Common myeloid progenitor, CD34-positive (primary cell): ENCODE results near the gene ECM1.

Experiments
- CTCF ChIA-PET: fragments of 350-600 bp; sonication (Branson Sonifier 250); formaldehyde crosslinking; loops from one replicate; lab custom pipeline; 2021; ENCODE audit warnings: antibody characterized with exemption; lab: Charles Lee
- POLR2A ChIA-PET: fragments of 350-600 bp; sonication (Branson Sonifier 250); formaldehyde crosslinking; loops from one replicate; lab custom pipeline; 2021; ENCODE audit warnings: antibody characterized with exemption; lab: Charles Lee
- DNase-seq, 3 donors: peaks; one replicate each; pipeline versions ENCODE4 v3.0.0 to v3.0.0-alpha.2; 2013
- H3K27ac ChIP-seq, 2 experiments: 1 replicate in 1 of 2; 2 replicates in 1 of 2; pipeline ENCODE4 v1.7.0; 2013; ENCODE audit warnings: inconsistent platforms in 2 of 2, low read length in 2 of 2, mild to moderate bottlenecking in 2 of 2, low read depth in 1 of 2, moderate library complexity in 1 of 2; ENCODE audit not compliant: severe bottlenecking in 2 of 2, insufficient read depth in 1 of 2, poor library complexity in 1 of 2
- H3K27me3 ChIP-seq, 5 experiments: replicated peaks in 2 of 5; 1 replicate in 3 of 5; 2 replicates in 2 of 5; pipeline versions ENCODE4 v1.6.1 to v1.7.0; 2013; ENCODE audit warnings: low read length in 4 of 5, mild to moderate bottlenecking in 2 of 5, moderate library complexity in 2 of 5, inconsistent platforms in 1 of 5; ENCODE audit not compliant: insufficient read depth in 5 of 5, control insufficient read depth in 4 of 5
- H3K36me3 ChIP-seq, 4 experiments: 1 replicate in 2 of 4; 2 replicates in 2 of 4; pipeline versions ENCODE4 v1.6.1 to v1.7.0; 2013; ENCODE audit warnings: low read length in 3 of 4, control low read depth in 1 of 4, mild to moderate bottlenecking in 1 of 4; ENCODE audit not compliant: control insufficient read depth in 4 of 4, insufficient read depth in 4 of 4
- H3K4me1 ChIP-seq, 4 experiments: 1 replicate in 3 of 4; 2 replicates in 1 of 4; pipeline versions ENCODE4 v1.6.1 to v1.7.1; 2013; ENCODE audit warnings: low read length in 3 of 4, mild to moderate bottlenecking in 3 of 4, control low read depth in 1 of 4, inconsistent platforms in 1 of 4, moderate library complexity in 1 of 4; ENCODE audit not compliant: control insufficient read depth in 4 of 4, insufficient read depth in 4 of 4; ENCODE audit errors: control extremely low read depth in 1 of 4
- H3K4me3 ChIP-seq, 7 experiments: 1 replicate in 4 of 7; 2 replicates in 3 of 7; pipeline versions ENCODE4 v1.5.1 to v1.7.0; 2013; ENCODE audit warnings: mild to moderate bottlenecking in 7 of 7, low read length in 6 of 7, moderate library complexity in 6 of 7, inconsistent platforms in 2 of 7, low read depth in 2 of 7, control low read depth in 1 of 7; ENCODE audit not compliant: insufficient read depth in 4 of 7, control insufficient read depth in 1 of 7; ENCODE audit errors: extremely low read depth in 1 of 7
- H3K9me3 ChIP-seq, 5 experiments: 1 replicate in 4 of 5; 2 replicates in 1 of 5; pipeline versions ENCODE4 v1.6.1 to v1.7.1; 2013; ENCODE audit warnings: low read length in 4 of 5, mild to moderate bottlenecking in 2 of 5, inconsistent platforms in 1 of 5, low read depth in 1 of 5, moderate library complexity in 1 of 5; ENCODE audit not compliant: control insufficient read depth in 4 of 5, insufficient read depth in 2 of 5; ENCODE audit errors: control extremely low read depth in 1 of 5
- WGBS: methylation state at CpG from one replicate; pipeline ENCODE4 v1.1.5; 2013; ENCODE audit not compliant: insufficient coverage; 5-methylcytosine and 5-hydroxymethylcytosine counted together

ECM1 gene

GRCh38 chr1:150548324-150548631 lies 40.4 kb downstream of the ECM1 start:
- Histone ChIP-seq H3K4me1 (peaks cover 4 to 47% (median 44%) of the 10 kb centered on the region in 4 experiments), H3K36me3 (no peaks in the 10 kb centered on the region), H3K9me3 (no peaks in the 10 kb centered on the region), H3K27me3 (no peaks in the 10 kb centered on the region), H3K27ac (peak overlapping the region in 1 of 2 experiments; percentile 54), H3K4me3 (peak overlapping the region; percentile 36 to 73 (median 56))
- ChIA-PET CTCF (interaction anchor here (1.1 to 10.5 kb wide), 3 partner anchors 10 to 55 kb away, joined by 3 to 59 read pairs (median 4); no protein-coding TSS in a partner anchor), POLR2A (interaction anchor here (1.0 kb wide), 2 partner anchors 32 kb away, joined by 3 to 4 read pairs; partner anchors contain the start of genes FALEC and MCL1)
- no peak for DNase-seq
- WGBS: no CpG with 5 or more reads among the region's 4 CpGs

DNA sequence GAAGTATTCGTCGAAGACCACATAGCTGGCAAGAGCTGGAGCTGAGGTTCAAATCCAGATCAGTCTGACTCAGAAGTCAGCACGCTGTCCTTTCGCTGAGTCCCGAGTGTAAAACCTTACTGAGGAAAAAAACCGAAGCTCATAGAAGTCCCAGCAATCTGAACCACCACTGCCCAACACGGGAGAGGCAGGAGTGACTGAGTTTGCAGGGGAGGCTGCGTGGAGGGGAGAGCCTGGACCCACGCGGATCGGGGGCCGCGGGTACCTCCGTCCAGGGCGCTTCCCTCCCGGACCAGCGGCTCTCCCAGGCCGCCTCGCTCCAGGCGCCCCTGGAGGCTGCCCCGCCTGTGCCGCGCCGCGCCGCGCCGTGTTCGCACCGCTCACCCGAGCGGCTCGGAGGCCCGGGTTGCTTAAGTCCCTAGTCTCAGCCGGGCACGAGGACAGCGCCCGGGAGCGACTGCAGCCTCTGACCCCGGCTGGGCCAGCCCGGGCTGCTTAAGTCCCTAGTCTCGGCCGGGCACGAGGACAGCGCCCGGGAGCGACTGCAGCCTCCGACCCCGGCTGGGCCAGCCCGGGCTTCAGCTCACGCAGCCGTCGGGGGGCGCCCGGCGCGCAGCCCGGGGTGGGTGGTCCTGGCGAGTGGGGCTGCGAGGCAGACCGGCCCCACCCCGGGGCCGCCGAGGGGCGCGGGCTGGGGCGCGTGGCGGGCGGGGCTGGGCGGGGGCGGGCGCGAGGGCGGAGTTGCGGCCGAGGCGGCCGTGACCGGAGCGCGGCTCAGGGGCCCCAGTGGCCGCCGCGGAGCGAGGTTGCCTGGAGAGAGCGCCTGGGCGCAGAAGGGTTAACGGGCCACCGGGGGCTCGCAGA lies 41.0 kb downstream of the ECM1 start, which contains the start of gene ADAMTSL4:
Gene ADAMTSL4 (plus strand): TSS at position 777 of the 864 bp plus-strand sequence. CDS start 2,881 bp downstream, outside the sequence.
- POLR2A ChIA-PET: interaction anchor here (1.0 kb wide), 2 partner anchors 31 to 33 kb away, joined by 3 to 4 read pairs; partner anchors contain the start of genes FALEC and MCL1
- H3K36me3 ChIP-seq: no peaks in the 10 kb centered on the region
- peak within 1 kb of the TSS in 1 of 2 experiments; percentile 70 for H3K27ac ChIP-seq
- peaks cover 4 to 52% (median 48%) of the 10 kb centered on the region in 4 experiments for H3K4me1 ChIP-seq
- under 1% methylated on average over 62 of the region's 91 CpGs for WGBS
- H3K27me3 ChIP-seq: no peaks in the 10 kb centered on the region
- CTCF ChIA-PET: interaction anchor here (0.5 to 10.5 kb wide), 6 partner anchors 10 to 58 kb away, joined by 3 to 59 read pairs (median 4); no protein-coding TSS in a partner anchor
- peak in 2 of 3 donors; percentile 65 to 70 for DNase-seq
- H3K4me3 ChIP-seq: peak within 1 kb of the TSS; percentile 36 to 73 (median 56)
- H3K9me3 ChIP-seq: no peaks in the 10 kb centered on the region

DNA sequence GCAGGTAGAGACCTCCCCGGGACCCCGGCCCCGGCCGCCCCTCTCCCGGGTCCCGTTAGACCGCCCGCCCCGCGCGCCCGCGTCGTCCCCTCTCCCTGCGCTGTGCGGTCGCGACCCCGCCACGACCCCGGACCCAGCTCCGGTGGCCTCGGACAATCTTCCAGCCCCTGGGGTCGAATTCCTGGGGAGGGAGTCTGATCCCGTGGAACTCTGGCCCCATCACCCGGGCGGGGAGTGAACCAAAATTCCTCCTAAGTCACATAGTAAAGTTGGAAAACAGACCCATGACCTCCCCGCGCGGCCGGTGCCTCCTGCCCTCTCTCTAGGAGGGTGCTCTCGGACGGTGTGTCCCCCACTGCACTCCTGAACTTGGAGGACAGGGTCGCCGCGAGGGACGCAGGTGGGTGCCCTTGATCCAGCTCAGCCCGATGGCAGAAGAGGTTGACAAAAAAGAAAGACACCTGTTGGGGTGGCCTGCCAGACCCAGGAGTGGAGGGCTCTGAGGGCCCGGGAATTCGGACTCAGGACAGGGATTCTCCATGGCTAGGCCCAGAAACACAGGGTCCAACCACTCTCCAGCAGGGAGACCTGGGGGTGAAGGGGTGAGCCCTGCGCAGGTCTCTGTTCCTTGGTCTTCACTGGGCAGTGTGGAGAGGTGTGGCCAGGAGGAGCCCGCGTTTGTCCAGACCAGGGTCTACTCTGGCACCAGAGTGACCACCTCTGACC lies 41.8 kb downstream of the ECM1 start:
- Histone ChIP-seq H3K4me3 (peak overlapping the region; percentile 1 to 73 (median 55)), H3K4me1 (peaks cover 4 to 57% (median 48%) of the 10 kb centered on the region in 4 experiments), H3K36me3 (no peaks in the 10 kb centered on the region), H3K27me3 (no peaks in the 10 kb centered on the region), H3K27ac (peak overlapping the region in 1 of 2 experiments; percentile 70), H3K9me3 (no peaks in the 10 kb centered on the region)
- DNase-seq: no peak
- 43% methylated on average over 29 of the region's 43 CpGs for WGBS
- CTCF ChIA-PET: interaction anchor here (0.7 to 10.5 kb wide), 5 partner anchors 9 to 33 kb away, joined by 3 to 59 read pairs (median 4); no protein-coding TSS in a partner anchor
- POLR2A ChIA-PET: interaction anchor here (1.9 kb wide), 1 partner anchor 12 kb away, joined by 8 read pairs; no protein-coding TSS in a partner anchor

DNA sequence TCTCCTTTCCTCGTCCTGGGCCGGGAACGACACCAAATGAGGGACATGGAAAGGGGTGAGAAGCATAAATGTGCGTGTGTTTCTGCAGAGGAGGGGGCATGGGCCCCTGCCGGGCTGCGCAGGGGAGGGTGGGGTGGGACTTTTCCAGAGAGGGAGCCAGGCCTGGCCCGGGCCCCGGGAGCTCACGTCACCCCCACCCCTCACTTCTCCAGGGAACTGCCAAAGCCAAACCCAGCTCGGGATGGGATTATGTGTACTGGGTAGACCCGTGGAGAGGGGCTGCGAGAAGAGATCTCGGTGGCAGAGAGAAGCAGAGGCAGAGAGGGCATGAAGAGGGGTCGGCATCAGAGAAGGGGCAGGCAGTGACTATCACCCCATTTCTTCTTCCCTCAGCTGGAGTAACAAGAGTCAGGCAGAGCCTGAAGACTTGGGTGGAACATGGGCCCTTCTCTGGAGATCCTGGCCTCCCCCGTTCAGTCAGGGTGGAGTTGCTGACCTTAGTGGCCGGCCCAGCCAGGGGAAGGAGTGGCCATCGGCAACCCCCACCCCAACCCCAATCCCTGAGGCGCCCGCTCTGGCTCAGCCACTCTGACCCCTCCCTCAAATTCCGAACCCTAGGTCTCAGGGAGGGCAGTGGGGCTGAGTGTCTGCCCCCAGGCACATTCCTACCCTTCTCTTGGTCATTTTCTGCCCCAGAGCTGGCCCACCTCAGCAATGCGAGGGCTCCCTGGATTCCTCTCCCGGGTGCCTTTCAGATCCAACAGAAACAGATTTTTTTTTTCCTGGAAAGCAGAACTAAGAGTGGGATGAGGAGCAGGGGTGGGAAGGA lies 42.5 kb downstream of the ECM1 start:
- Histone ChIP-seq H3K27me3 (no peaks in the 10 kb centered on the region), H3K4me1 (peaks cover 4 to 57% (median 48%) of the 10 kb centered on the region in 4 experiments), H3K9me3 (no peaks in the 10 kb centered on the region), H3K36me3 (peaks cover 0 to 2% (median 2%) of the 10 kb centered on the region in 4 experiments), H3K4me3 (peak overlapping the region in 4 of 7 experiments; percentile 39 to 73 (median 63)), H3K27ac (peak overlapping the region in 1 of 2 experiments; percentile 70)
- POLR2A ChIA-PET: interaction anchor here (0.6 to 1.9 kb wide), 2 partner anchors 11 to 47 kb away, joined by 3 to 8 read pairs; no protein-coding TSS in a partner anchor
- WGBS: 93% methylated on average over 9 of the region's 22 CpGs
- DNase-seq: no peak
- CTCF ChIA-PET: interaction anchor here (1.0 to 10.5 kb wide), 6 partner anchors 8 to 34 kb away, joined by 3 to 59 read pairs (median 4); no protein-coding TSS in a partner anchor

DNA sequence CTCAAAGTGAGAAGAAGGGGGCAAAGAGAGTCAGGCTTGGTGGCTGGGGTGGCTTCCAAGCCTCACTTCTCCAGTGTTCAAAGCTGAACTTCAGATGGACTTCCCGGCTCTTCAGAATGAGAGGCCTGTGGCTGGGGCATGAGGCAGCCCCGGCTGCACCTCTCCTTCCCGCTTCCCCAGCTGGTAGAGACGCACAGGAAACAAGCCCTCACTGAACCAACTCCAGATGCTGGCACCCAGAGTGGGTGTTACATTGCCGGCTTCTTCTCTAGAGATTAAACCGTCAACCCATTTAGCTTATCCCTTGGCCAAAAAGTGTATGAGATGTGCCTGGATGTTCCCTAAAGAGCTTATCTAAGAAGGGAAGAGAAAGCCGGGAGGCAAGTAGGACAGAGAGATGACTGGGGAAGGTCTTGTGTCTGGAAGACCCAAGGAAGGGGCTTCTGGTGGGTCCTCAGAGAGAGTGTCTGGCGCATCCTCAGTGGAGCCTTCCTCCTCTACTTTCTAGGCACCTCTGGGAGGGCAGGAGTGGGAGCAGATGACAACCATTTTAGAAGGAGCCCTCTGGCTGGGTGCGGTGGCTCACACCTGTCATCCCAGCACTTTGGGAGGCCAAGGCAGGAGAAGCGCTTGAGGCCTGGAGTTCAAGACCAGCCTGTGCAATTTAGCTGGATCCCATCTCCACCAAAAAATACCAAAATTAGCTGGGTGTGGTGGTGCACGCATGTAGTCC lies 43.3 kb downstream of the ECM1 start:
- ChIA-PET POLR2A (interaction anchor here (0.6 to 1.9 kb wide), 2 partner anchors 10 to 48 kb away, joined by 3 to 8 read pairs; no protein-coding TSS in a partner anchor), CTCF (interaction anchor here (0.7 to 10.5 kb wide), 10 partner anchors 7 to 503 kb away, joined by 3 to 59 read pairs (median 4); no protein-coding TSS in a partner anchor)
- no peaks in the 10 kb centered on the region for H3K27me3 ChIP-seq
- H3K4me1 ChIP-seq: peaks cover 4 to 57% (median 48%) of the 10 kb centered on the region in 4 experiments
- DNase-seq: peak in 2 of 3 donors; percentile 43 to 46
- no peaks in the 10 kb centered on the region for H3K9me3 ChIP-seq
- 66% methylated on average over 7 of the region's 11 CpGs for WGBS
- H3K36me3 ChIP-seq: peaks cover 4 to 9% (median 9%) of the 10 kb centered on the region in 4 experiments
- peak overlapping the region in 2 of 7 experiments; percentile 19 to 39 for H3K4me3 ChIP-seq
- H3K27ac ChIP-seq: peak overlapping the region in 1 of 2 experiments; percentile 15
